ENCODE results near the gene PAPPA. TPM values are rescaled to one million over a fixed set of nuclear protein-coding genes. Genes with fewer than 3 reads are reported as not detected.

Gene PAPPA
- total and polyA plus RNA-seq, 7 experiments from 2014 or later: 0.07 to 0.64 (median 0.48) TPM; not detected in 4

DNA sequence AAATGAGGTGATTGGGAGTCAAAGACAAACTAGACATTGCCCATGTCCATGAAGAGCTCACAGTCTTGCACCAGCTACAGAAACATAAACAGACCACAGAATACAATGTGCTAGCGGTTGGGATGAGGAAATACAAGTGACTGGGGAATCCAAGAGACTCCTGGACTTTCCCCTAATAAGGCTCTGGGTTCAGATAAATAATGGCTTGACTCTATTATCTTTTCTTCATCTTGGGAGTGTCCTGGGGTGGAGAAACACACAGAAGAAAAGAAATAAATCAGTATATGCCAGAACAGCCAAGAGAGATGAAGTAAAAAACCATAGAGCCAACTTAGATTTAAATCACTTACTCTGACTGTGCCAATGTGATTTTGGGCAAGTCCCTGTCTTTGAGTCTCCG, 227.8 kb downstream of the PAPPA start:
- Mint-ChIP-seq H3K4me3 (no peak overlapping the region), H3K4me1 (peaks cover 0 to 1% (median 0%) of the 10 kb centered on the region in 7 donors), H3K27me3 (no peaks in the 10 kb centered on the region), H3K36me3 (peaks cover 0 to 6% (median 4%) of the 10 kb centered on the region in 5 donors), H3K27ac (no peak overlapping the region), H3K9me3 (no peaks in the 10 kb centered on the region)
- ATAC-seq (no peak), DNase-seq (no peak)
- intact Hi-C loops (cut with micrococcal nuclease): no loop called here
- Histone ChIP-seq H3K27ac (ENCODE audit: low read depth, low read length) (no peak overlapping the region), H3K36me3 (ENCODE audit: control insufficient read depth in 2 of 3, insufficient read depth in 3 of 3, low read length in 3 of 3) (no peaks in the 10 kb centered on the region), H3K9me3 (ENCODE audit: control insufficient read depth in 2 of 3, low read length in 3 of 3) (no peaks in the 10 kb centered on the region), H3K4me3 (ENCODE audit: low read length) (no peak overlapping the region), H3K27me3 (ENCODE audit: control insufficient read depth in 2 of 2, insufficient read depth in 2 of 2, low read length in 2 of 2) (no peaks in the 10 kb centered on the region), H3K4me1 (ENCODE audit: control insufficient read depth in 2 of 2, insufficient read depth in 2 of 2, low read length in 2 of 2) (no peaks in the 10 kb centered on the region)
- ChIA-PET POLR2A (no interaction called here), CTCF (no interaction called here)

DNA sequence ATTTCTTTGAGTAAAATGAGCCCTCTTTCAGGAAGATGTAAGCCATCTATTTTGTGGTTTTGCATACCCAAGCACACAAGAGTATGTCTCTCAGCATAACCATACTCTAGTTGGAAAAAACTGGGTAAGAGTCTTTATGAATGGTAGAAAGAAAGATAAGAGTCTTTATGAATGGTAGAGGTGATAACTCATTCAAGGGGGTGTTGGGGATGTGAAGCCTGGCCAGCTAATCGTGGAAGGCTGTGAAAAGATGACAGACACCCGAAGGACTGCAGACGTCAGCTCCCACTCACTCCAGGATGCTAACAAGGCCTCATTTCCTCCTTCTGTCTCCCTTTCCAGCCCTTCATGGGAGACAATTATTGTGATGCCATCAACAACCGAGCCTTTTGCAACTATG, 228.5 kb downstream of the PAPPA start:
- CTCF ChIA-PET: no interaction called here
- H3K36me3 ChIP-seq (ENCODE audit: control insufficient read depth in 2 of 3, insufficient read depth in 3 of 3, low read length in 3 of 3): no peaks in the 10 kb centered on the region
- H3K4me3 ChIP-seq (ENCODE audit: low read length): no peak overlapping the region
- no peaks in the 10 kb centered on the region for H3K9me3 ChIP-seq (ENCODE audit: control insufficient read depth in 2 of 3, low read length in 3 of 3)
- Mint-ChIP-seq H3K36me3 (peaks cover 0 to 8% (median 5%) of the 10 kb centered on the region in 5 donors), H3K9me3 (no peaks in the 10 kb centered on the region), H3K27me3 (no peaks in the 10 kb centered on the region), H3K4me1 (peaks cover 0 to 1% (median 0%) of the 10 kb centered on the region in 7 donors), H3K27ac (no peak overlapping the region), H3K4me3 (no peak overlapping the region)
- no peaks in the 10 kb centered on the region for H3K4me1 ChIP-seq (ENCODE audit: control insufficient read depth in 2 of 2, insufficient read depth in 2 of 2, low read length in 2 of 2)
- intact Hi-C loops (cut with micrococcal nuclease): no loop called here
- no peak overlapping the region for H3K27ac ChIP-seq (ENCODE audit: low read depth, low read length)
- DNase-seq: no peak
- ATAC-seq: no peak
- H3K27me3 ChIP-seq (ENCODE audit: control insufficient read depth in 2 of 2, insufficient read depth in 2 of 2, low read length in 2 of 2): no peaks in the 10 kb centered on the region
- POLR2A ChIA-PET: no interaction called here

DNA sequence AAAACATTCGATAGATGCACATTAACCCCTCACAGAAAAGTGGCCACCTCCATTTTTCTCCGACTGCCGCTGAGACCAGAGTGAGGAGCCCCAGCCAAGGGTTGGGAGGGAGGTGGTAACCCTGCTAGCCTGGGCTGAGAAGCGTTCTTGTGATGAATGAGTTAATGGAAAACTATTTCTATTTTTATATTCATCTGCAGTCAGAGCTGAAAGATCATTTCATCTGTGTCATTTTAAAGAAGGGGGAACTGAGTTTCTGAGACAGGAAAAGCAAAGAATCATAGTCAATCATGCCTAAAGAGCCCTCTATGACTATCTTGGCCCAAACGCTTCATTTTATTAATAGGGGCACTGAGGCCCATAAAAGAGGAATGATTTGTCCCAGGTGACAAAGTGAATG, 229.5 kb downstream of the PAPPA start:
- CTCF ChIA-PET: no interaction called here
- Histone ChIP-seq H3K36me3 (ENCODE audit: control insufficient read depth in 2 of 3, insufficient read depth in 3 of 3, low read length in 3 of 3) (no peaks in the 10 kb centered on the region), H3K4me3 (ENCODE audit: low read length) (no peak overlapping the region), H3K27me3 (ENCODE audit: control insufficient read depth in 2 of 2, insufficient read depth in 2 of 2, low read length in 2 of 2) (no peaks in the 10 kb centered on the region), H3K27ac (ENCODE audit: low read depth, low read length) (no peak overlapping the region), H3K9me3 (ENCODE audit: control insufficient read depth in 2 of 3, low read length in 3 of 3) (no peaks in the 10 kb centered on the region), H3K4me1 (ENCODE audit: control insufficient read depth in 2 of 2, insufficient read depth in 2 of 2, low read length in 2 of 2) (no peaks in the 10 kb centered on the region)
- Mint-ChIP-seq H3K27ac (no peak overlapping the region), H3K4me3 (no peak overlapping the region), H3K4me1 (peaks cover 0 to 1% (median 0%) of the 10 kb centered on the region in 7 donors), H3K9me3 (no peaks in the 10 kb centered on the region), H3K36me3 (peaks cover 0 to 8% (median 5%) of the 10 kb centered on the region in 5 donors), H3K27me3 (no peaks in the 10 kb centered on the region)
- intact Hi-C loops (cut with micrococcal nuclease): no loop called here
- ATAC-seq: no peak
- DNase-seq: no peak
- POLR2A ChIA-PET: no interaction called here

DNA sequence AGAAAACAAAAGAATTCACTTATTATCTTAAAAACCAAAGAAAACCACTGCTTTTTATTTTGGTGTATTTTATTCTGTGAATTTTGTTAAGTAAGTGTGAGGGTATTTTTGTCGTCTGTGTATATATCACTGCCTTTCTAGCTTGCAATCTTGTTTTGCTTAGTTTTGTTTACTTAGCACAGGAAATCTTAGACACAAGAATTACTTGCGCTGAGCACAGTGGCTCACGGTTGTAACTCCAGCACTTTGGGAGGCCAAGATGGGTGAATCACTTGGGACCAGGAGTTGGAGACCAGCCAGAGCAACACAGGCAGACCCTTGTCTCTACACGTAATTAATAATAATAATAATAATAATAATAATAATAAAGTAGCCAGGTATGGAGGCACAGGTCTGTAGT, 230.3 kb downstream of the PAPPA start:
- Histone ChIP-seq H3K4me3 (ENCODE audit: low read length) (no peak overlapping the region), H3K9me3 (ENCODE audit: control insufficient read depth in 2 of 3, low read length in 3 of 3) (no peaks in the 10 kb centered on the region), H3K27me3 (ENCODE audit: control insufficient read depth in 2 of 2, insufficient read depth in 2 of 2, low read length in 2 of 2) (no peaks in the 10 kb centered on the region), H3K27ac (ENCODE audit: low read depth, low read length) (no peak overlapping the region), H3K4me1 (ENCODE audit: control insufficient read depth in 2 of 2, insufficient read depth in 2 of 2, low read length in 2 of 2) (no peaks in the 10 kb centered on the region), H3K36me3 (ENCODE audit: control insufficient read depth in 2 of 3, insufficient read depth in 3 of 3, low read length in 3 of 3) (no peaks in the 10 kb centered on the region)
- Mint-ChIP-seq H3K36me3 (peaks cover 0 to 8% (median 5%) of the 10 kb centered on the region in 5 donors), H3K27me3 (no peaks in the 10 kb centered on the region), H3K4me1 (peaks cover 0 to 1% (median 0%) of the 10 kb centered on the region in 7 donors), H3K9me3 (no peaks in the 10 kb centered on the region), H3K4me3 (no peak overlapping the region), H3K27ac (no peak overlapping the region)
- intact Hi-C loops (cut with micrococcal nuclease): no loop called here
- POLR2A ChIA-PET: no interaction called here
- DNase-seq (no peak), ATAC-seq (no peak)
- CTCF ChIA-PET: no interaction called here

DNA sequence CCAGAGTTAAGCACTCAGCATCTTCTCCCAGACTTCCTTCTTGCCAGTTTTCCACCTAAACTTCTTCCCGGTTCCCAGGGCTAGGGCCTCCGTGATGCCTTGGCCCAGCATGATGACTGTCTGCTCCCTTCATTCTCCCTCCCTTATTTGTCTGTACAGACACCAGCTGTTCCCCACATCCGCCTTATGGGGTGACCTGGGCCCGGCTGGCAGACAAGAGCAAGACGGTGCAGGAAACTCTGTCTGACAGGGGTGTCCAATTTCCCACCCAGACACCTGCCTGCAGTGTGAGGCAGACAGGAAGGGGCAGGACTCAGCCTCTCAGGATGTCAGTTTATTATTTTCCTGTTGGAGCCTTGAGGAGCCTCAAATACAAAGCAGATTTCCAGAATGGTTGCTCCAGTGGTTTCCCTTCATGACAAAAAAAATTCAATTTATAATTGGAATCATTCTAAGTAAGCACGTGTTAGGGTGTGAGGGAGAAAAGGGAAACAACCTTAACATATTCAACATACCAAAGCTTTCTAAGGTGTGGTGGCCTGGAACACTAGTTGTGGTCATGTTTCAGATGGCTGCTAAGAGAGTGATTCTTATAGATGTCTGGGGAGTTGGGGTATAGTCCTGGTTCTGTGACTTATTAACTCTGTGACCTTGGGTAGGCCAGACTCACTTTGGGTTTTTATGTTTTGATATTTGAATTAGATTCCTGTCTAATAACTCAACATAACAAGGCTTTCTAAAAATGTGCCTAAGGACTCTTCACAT, 234.5 kb downstream of the PAPPA start:
- ChIA-PET POLR2A (no interaction called here), CTCF (no interaction called here)
- Histone ChIP-seq H3K4me3 (ENCODE audit: low read length) (no peak overlapping the region), H3K27ac (ENCODE audit: low read depth, low read length) (no peak overlapping the region), H3K27me3 (ENCODE audit: control insufficient read depth in 2 of 2, insufficient read depth in 2 of 2, low read length in 2 of 2) (no peaks in the 10 kb centered on the region), H3K36me3 (ENCODE audit: control insufficient read depth in 2 of 3, insufficient read depth in 3 of 3, low read length in 3 of 3) (no peaks in the 10 kb centered on the region), H3K4me1 (ENCODE audit: control insufficient read depth in 2 of 2, insufficient read depth in 2 of 2, low read length in 2 of 2) (no peaks in the 10 kb centered on the region), H3K9me3 (ENCODE audit: control insufficient read depth in 2 of 3, low read length in 3 of 3) (no peaks in the 10 kb centered on the region)
- H3K4me3 Mint-ChIP-seq: no peak overlapping the region
- ATAC-seq (no peak), DNase-seq (no peak)
- H3K9me3 Mint-ChIP-seq: peaks cover 0 to 2% (median 0%) of the 10 kb centered on the region in 11 donors
- peaks cover 0 to 22% (median 5%) of the 10 kb centered on the region in 5 donors for H3K36me3 Mint-ChIP-seq
- intact Hi-C loops (cut with micrococcal nuclease): no loop called here
- H3K27ac Mint-ChIP-seq: no peak overlapping the region
- no peaks in the 10 kb centered on the region for H3K4me1 Mint-ChIP-seq
- no peaks in the 10 kb centered on the region for H3K27me3 Mint-ChIP-seq

DNA sequence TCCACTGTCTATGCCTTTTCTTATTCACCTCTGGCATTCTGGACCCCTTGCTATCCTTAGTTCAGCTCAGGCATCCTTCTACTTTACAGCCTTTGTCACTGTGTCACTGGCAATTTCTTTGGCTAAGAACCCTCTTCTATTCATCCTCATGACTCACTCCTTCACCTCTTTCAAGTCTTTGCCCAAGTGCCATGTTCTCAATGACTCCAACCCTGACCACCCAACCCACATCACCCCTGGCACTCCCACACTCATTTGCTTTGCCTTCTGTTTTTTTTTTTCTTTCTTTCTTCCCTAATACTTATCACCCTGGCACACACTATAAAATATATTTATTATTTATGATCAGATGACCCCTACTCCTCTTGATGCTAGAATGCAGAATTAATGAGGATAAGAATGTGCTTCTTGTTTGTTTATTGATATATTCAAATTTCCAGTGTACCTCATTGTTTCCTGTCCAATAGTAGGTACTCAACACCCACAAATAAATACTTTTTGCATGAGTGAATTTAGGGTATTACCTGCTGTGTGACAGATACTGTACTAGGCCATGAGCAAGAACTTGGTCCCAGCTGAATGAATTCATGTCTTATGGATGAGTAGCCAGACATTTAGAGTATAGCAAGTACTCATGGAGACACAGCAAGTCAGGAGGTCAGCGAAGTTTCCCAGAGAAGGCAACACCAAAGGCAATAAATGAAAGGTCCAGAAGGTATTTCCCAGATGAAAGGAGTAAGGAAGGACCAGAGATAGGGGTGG, 236.1 kb downstream of the PAPPA start:
- no peaks in the 10 kb centered on the region for H3K27me3 Mint-ChIP-seq
- H3K4me3 Mint-ChIP-seq: no peak overlapping the region
- POLR2A ChIA-PET: no interaction called here
- Histone ChIP-seq H3K27ac (ENCODE audit: low read depth, low read length) (no peak overlapping the region), H3K36me3 (ENCODE audit: control insufficient read depth in 2 of 3, insufficient read depth in 3 of 3, low read length in 3 of 3) (no peaks in the 10 kb centered on the region), H3K27me3 (ENCODE audit: control insufficient read depth in 2 of 2, insufficient read depth in 2 of 2, low read length in 2 of 2) (no peaks in the 10 kb centered on the region), H3K9me3 (ENCODE audit: control insufficient read depth in 2 of 3, low read length in 3 of 3) (no peaks in the 10 kb centered on the region), H3K4me3 (ENCODE audit: low read length) (no peak overlapping the region), H3K4me1 (ENCODE audit: control insufficient read depth in 2 of 2, insufficient read depth in 2 of 2, low read length in 2 of 2) (no peaks in the 10 kb centered on the region)
- intact Hi-C loops (cut with micrococcal nuclease): no loop called here
- H3K27ac Mint-ChIP-seq: no peak overlapping the region
- H3K9me3 Mint-ChIP-seq: peaks cover 0 to 2% (median 0%) of the 10 kb centered on the region in 11 donors
- ATAC-seq: no peak
- CTCF ChIA-PET: no interaction called here
- H3K4me1 Mint-ChIP-seq: no peaks in the 10 kb centered on the region
- DNase-seq: no peak
- peaks cover 0 to 31% (median 12%) of the 10 kb centered on the region in 5 donors for H3K36me3 Mint-ChIP-seq
